ENCODE results near the gene CDH4.

The CDH4 gene

GRCh38 chr20:61315319-61315718 is 63.3 kb downstream of the CDH4 start:
- TF ChIP-seq ZNF112 (tag by site-specific recombination; IDR thresholded peaks at IDR 0.05) = no peak
- no peak for TF ChIP-seq SP3 (tag by site-specific recombination; IDR thresholded peaks at IDR 0.05)
- no peak overlapping the region for H3K27ac ChIP-seq (ENCODE audit: extremely low read depth, low read depth, low read length)
- POLR2A ChIA-PET = no interaction called here
- no peaks in the 10 kb centered on the region for H3K36me3 ChIP-seq (ENCODE audit: control insufficient read depth in 2 of 2, insufficient read depth in 1 of 2, low read length in 2 of 2)
- H3K4me3 ChIP-seq (ENCODE audit: low read depth, low read length) = no peak overlapping the region
- no peaks in the 10 kb centered on the region for H3K9me3 ChIP-seq (ENCODE audit: control insufficient read depth, insufficient read depth, low read depth, low read length)
- H3K4me1 ChIP-seq (ENCODE audit: control insufficient read depth, insufficient read depth, low read length) = no peaks in the 10 kb centered on the region
- CTCF ChIA-PET = interaction anchor here (0.6 kb wide), 1 partner anchor 10 kb away, joined by 3 read pairs; no protein-coding TSS in a partner anchor

GRCh38 chr20:61316346-61316745 is 64.3 kb downstream of the CDH4 start:
- ChIA-PET CTCF (no interaction called here), POLR2A (no interaction called here)
- H3K9me3 ChIP-seq (ENCODE audit: control insufficient read depth, insufficient read depth, low read depth, low read length) = no peaks in the 10 kb centered on the region
- no peak overlapping the region for H3K4me3 ChIP-seq (ENCODE audit: low read depth, low read length)
- no peak overlapping the region for H3K27ac ChIP-seq (ENCODE audit: extremely low read depth, low read depth, low read length)
- no peaks in the 10 kb centered on the region for H3K4me1 ChIP-seq (ENCODE audit: control insufficient read depth, insufficient read depth, low read length)
- no peaks in the 10 kb centered on the region for H3K36me3 ChIP-seq (ENCODE audit: control insufficient read depth in 2 of 2, insufficient read depth in 1 of 2, low read length in 2 of 2)
- TF ChIP-seq ZNF391 (tag by site-specific recombination; IDR thresholded peaks at IDR 0.05; ENCODE audit: borderline replicate concordance, low read depth) (no peak), ZNF132 (tag by site-specific recombination; IDR thresholded peaks at IDR 0.05; ENCODE audit: borderline replicate concordance) (no peak), ZNF311 (tag by site-specific recombination; IDR thresholded peaks at IDR 0.05; ENCODE audit: borderline replicate concordance) (no peak), SP3 (tag by site-specific recombination; IDR thresholded peaks at IDR 0.05) (no peak), ZNF24 (tag by site-specific recombination; IDR thresholded peaks at IDR 0.05) (no peak), CTCF (tag by site-specific recombination; IDR thresholded peaks at IDR 0.05) (no peak), HOXD13 (CRISPR knock-in tag; IDR thresholded peaks at IDR 0.05; ENCODE audit: borderline replicate concordance) (no peak)

- no peaks in the 10 kb centered on the region for H3K36me3 ChIP-seq (ENCODE audit: control insufficient read depth in 2 of 2, insufficient read depth in 1 of 2, low read length in 2 of 2)
- ChIA-PET CTCF (no interaction called here), POLR2A (no interaction called here)
- no peaks in the 10 kb centered on the region for H3K4me1 ChIP-seq (ENCODE audit: control insufficient read depth, insufficient read depth, low read length)
- no peak overlapping the region for H3K27ac ChIP-seq (ENCODE audit: extremely low read depth, low read depth, low read length)
- no peak overlapping the region for H3K4me3 ChIP-seq (ENCODE audit: low read depth, low read length)
- H3K9me3 ChIP-seq (ENCODE audit: control insufficient read depth, insufficient read depth, low read depth, low read length) = no peaks in the 10 kb centered on the region
- TF ChIP-seq MEIS1 (CRISPR knock-in tag; IDR thresholded peaks at IDR 0.05; ENCODE audit: borderline replicate concordance) (no peak), ZNF560 (tag by site-specific recombination; IDR thresholded peaks at IDR 0.05; ENCODE audit: borderline replicate concordance) (no peak), ZBTB10 (tag by site-specific recombination; IDR thresholded peaks at IDR 0.05) (no peak), KLF10 (tag by site-specific recombination; IDR thresholded peaks at IDR 0.05) (no peak), ZBTB26 (tag by site-specific recombination; optimal IDR thresholded peaks at IDR 0.05) (no peak), OSR2 (tag by site-specific recombination; IDR thresholded peaks at IDR 0.05) (no peak), ZNF26 (tag by site-specific recombination; IDR thresholded peaks at IDR 0.05) (no peak), ZNF776 (tag by site-specific recombination; IDR thresholded peaks at IDR 0.05; ENCODE audit: borderline replicate concordance) (no peak), ZNF114 (tag by site-specific recombination; IDR thresholded peaks at IDR 0.05) (no peak), ZNF280D (tag by site-specific recombination; IDR thresholded peaks at IDR 0.05) (no peak), ZNF19 (tag by site-specific recombination; IDR thresholded peaks at IDR 0.05; ENCODE audit: low read depth) (no peak), ZNF548 (tag by site-specific recombination; IDR thresholded peaks at IDR 0.05) (no peak)
Measured at GRCh38 chr20:61317966-61318530, 66.0 kb downstream of the CDH4 start.
